Hematopoietic multipotent progenitor cell treated with erythropoietin and hydrocortisone succinate and interleukin-3 and kit ligand, for 4 days (in vitro differentiated cells): Measurements from ENCODE around the gene SCGB3A2.
A peak's percentile ranks its signal among the peaks of the same experiment; 100 is the strongest.

Source experiments
- DNase-seq: peaks from one replicate; pipeline ENCODE4 v3.0.0-alpha.2; 2015

SCGB3A2 gene, protein sequence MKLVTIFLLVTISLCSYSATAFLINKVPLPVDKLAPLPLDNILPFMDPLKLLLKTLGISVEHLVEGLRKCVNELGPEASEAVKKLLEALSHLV

DNA sequence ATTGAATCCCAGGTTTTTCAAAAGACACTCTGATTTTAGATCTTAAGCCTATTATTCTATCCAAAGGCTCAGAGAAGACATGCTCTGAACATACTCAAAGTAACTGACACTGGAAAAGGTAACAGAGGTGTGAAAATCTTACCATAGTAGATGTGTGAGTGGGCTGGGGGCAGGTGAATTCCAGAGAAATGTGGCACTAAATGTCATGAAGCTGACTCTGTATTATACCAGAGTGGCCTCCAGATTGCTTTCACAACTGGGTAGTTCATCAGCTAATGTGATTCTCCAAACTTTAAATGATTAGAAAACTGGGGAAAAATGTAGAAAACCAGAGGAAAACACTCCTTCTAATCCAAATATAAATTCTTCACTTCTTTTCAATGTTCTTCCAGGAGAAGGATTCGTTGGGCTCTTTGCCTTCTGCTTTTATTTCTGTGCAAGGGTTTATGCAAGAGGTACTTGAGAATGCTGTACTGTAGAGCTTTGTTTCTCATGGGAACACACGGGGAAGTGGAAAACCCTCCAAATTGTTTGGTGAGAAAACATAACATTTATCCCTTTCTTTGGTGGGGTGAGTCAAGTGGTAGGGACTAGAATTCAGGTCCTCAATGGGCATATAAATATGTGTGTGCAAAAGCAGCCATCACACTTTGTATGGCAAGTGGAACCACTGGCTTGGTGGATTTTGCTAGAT lies at the start of gene SCGB3A2:
SCGB3A2 (plus strand) TSS at position 646 of the 694 bp plus-strand sequence. CDS start 93 bp downstream, outside the sequence.
- no peak for DNase-seq

DNA sequence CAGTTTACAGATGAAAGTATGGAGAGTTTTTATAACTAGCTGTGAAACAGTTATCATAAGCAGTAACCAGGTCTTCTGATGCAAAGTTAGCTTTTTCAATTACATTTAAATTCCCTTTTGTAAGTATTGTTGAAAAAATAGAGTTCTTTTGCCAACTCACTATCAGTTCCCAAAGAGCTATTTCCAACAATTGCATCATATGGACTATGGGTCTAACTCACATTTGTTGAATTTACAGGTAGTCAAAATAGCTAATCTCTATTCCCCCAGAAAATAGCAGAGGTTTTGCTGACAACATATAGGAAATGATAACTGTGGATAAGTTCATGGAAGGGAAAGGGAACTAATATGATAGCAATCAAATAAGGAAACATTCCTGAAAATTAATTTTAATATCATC lies 48.5 kb upstream of the SCGB3A2 start:
- no peak for DNase-seq

DNA sequence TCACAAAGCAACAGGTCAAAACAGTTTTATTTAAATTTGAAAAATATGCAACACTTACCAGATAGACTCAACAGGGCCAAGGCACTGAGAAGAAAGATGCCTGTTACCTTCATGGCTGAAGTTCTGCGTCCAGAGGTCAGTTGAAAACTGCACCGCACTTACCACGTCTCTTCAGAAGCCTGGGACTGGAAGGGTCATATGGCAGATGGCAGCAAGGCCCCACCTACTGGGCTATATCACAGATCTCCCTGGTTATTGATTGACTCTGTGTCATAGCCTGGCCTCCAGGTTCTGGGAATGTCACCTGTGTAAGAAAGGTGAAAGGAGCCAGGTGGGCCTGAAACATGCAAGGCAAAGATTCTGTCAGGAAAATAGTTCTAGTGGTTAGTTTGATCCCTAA lies 47.0 kb upstream of the SCGB3A2 start, which contains the start of gene SPINK1:
SPINK1 (minus strand) TSS at position 207 of the 400 bp plus-strand sequence; CDS start at position 113, 94 bp downstream.
- no peak for DNase-seq

DNA sequence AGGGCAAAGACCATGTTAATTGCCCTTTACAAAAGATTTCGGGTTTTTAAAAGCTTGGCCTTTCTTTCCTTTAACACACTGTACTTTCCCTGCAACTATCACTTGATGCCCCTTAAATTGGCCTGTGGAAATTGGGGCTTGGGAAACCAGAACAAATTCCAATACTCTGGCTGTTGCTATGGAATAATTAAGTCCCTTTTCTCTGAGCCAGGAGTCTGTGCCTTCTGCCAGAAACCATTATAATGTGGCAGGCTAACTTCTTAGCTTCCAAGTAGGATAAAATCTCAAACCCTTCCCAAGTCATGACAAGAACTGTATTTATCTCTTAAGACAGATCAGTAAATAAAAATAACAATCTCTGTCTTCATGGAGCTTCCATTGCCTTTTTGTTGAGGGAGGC lies 46.0 kb upstream of the SCGB3A2 start:
- DNase-seq = no peak

DNA sequence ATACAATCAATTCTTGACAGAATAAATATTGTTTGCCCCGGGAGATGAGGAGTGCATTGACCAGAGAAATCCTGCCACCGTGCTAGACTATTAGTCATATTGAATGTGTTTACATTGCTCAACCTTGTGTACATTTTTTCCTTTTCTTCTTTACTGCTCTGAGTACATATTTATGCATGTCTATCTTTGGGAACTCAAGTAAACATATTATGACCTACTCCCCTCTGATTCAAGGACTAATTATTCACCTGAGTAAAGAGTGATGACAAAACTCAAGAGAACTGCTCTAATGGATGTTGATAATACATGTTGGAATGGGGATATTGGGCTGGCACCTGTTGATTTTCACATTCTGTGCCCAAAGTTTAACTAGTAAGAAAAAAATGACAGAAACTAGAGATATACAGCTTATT lies 43.1 kb upstream of the SCGB3A2 start:
- no peak for DNase-seq

DNA sequence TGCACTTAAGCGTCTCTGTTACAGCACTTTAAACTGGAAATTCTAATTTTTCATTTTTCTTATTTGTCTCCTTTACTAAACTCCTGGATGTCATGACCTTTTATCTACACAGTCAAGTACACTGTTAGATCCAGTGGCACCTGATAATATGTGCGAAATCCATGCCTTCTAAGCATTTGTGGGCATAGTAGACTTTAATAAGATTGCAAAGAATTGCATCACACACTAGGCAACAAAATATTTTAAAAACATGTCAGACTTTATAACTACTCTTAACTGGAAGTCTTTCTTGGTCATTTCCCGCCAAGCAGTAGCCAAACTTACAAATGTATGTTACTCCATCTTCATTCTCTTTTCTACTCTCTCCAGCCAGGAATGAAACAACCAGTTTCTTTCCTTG lies 42.1 kb upstream of the SCGB3A2 start:
- no peak for DNase-seq

DNA sequence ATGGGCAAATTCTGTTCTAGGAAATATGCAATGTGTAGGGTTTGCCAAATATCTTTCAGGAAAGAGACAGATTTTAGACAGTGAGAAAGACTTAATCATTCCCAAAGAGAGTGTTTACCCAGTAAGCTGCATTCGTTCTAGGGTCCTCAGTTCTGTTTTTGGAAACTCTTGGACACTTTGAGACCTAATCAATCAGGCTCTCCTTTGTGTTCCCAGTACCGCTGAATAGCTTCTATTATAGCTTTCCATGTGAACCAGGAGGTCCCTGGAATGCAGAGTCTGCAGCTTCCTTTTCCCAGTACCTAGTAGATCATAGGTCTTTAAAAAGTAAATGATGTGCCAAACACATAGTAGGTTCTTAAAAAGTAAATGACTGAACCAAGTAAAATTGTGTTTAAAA lies 35.6 kb upstream of the SCGB3A2 start:
- no peak for DNase-seq

DNA sequence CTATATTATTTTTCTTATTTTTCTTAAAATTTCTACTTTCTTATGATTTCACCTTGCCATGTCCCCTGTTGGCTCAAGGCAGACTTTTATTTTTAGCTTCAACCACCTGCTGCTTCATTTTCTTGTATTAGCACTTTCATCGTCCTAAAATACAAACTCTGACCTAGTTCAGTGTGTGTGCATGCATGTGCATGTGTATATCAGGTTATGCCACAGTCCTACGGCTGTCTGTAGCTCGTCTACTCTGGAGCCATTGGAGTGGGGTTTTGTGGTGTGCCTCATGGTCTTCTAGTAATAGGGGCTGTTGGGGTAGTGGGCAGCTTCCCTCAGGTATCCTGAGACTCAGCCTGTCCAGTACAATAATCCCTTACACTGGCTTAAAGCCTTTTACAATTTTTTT lies 33.7 kb upstream of the SCGB3A2 start:
- DNase-seq = no peak

DNA sequence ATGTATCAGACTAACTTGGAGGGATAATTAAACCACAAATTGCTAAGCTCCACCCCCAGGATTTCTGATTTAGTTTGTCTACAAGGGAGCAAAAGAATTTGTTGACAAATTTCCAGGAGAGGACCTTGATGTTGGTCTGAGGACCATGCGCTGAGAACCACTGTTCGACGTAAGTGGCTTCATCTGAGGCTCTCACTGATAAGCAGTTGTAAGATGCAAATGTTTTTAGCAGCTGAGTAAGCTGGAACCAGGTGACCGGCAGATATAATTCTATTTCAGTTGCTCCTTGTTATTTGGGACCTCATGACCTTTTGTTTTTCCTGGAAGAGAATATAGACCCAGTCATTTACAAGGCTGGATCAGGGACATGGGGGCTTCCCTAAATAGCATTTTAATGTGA lies 32.9 kb upstream of the SCGB3A2 start:
- no peak for DNase-seq

DNA sequence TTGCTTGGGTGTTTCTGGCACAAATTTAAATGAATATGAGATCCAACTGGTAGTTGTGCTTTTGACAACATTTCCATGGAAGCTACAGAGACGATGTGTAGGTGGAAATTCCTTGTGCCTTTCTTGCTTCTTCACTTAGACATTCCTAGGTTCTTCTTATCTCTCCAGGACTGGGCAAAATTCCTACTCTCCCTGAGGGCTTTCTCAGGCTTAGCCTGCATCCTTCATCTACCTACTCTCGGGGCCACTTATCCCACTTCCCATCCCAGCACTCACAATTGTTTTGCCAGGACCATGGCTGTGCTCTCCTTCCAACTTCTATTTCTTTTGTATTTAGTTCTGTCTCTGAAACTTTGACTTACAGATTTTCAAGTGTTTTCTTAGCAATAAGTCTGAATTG lies 29.3 kb upstream of the SCGB3A2 start:
- no peak for DNase-seq

DNA sequence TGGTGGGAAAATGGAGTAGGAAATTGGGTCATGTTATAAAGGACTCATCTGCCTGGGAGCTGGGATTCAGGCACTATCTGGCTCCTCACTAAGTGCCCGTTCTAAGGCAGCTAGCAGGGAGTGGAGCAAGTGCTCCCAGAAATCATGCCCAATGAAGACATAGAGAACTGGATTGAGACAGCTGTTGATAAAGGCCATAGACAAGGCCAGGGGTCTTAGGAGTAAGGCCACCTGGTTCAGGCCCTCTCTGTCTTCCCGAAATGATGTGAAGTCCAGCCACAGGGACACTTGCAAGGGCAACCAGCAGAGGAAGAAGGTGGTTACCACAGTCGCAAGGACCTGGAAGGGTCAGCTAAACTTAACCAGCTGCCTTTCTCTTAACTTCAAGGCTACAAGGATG lies 26.9 kb upstream of the SCGB3A2 start:
- DNase-seq = no peak

DNA sequence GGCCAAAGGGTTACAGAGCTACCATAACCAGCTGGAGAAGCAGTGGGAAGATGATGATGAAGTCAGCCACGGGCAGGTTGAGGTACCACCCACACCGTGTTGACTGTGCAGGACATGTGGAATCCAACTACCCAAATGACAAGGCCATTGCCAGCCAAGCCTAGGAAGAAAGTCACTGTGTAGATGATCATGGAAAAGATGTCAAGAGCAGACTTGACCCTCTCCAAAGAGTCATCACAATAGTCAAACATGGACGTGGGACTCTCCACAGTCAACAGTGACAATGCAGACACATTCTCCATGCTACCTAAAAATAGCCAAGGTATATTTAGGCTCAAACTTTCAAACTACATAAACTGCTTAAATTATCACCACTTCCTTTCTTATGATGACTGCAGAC lies 26.1 kb upstream of the SCGB3A2 start:
- DNase-seq = no peak

DNA sequence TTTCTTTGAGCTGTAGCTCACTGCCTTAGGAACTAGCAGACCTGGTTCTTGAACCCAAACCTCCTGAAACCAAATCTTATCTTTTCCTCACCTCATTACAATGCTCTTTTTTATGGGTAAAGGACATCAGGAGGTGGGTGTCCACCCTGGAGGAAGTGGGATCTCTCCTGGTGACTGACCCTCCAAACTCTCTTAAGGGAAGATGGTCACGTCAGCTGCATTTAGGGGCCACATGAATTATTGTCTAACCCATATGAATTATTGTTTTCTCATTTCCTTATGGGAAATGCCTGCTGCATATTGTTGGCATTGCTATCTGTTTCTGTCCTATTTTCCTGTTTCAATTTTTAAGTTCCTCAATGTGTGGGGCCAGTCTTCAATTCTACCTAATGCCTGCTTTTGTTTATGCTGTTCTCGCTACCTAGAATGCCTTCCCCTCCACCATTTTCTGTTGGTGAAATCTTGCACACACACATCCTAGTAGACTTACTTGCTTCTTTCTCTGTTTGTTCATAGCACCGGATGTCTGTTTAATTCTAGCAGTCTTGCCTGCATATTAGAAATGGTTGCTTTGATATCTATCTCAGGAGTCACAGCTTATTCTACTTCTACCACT lies 25.0 kb upstream of the SCGB3A2 start:
- DNase-seq = peak; percentile 4

DNA sequence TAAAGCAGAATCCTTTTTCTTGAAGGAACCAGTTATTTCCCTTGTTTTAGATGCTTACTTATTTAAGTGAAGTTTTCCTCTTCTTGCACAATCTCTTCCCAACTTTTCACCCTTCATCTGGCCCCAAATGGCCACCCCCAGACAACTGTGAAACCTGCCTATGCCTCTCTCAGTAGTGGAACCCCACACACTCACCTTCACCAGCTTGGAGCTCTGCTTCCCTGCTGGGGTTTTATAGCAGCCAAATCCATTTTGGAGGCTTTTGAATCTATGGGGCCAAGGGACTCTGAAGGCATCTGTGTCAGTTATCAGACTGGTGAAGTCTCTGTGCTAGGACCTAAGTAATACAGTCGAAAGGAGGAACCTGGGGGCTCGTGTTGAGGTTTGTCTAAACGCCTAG lies 24.2 kb upstream of the SCGB3A2 start:
- DNase-seq = no peak

DNA sequence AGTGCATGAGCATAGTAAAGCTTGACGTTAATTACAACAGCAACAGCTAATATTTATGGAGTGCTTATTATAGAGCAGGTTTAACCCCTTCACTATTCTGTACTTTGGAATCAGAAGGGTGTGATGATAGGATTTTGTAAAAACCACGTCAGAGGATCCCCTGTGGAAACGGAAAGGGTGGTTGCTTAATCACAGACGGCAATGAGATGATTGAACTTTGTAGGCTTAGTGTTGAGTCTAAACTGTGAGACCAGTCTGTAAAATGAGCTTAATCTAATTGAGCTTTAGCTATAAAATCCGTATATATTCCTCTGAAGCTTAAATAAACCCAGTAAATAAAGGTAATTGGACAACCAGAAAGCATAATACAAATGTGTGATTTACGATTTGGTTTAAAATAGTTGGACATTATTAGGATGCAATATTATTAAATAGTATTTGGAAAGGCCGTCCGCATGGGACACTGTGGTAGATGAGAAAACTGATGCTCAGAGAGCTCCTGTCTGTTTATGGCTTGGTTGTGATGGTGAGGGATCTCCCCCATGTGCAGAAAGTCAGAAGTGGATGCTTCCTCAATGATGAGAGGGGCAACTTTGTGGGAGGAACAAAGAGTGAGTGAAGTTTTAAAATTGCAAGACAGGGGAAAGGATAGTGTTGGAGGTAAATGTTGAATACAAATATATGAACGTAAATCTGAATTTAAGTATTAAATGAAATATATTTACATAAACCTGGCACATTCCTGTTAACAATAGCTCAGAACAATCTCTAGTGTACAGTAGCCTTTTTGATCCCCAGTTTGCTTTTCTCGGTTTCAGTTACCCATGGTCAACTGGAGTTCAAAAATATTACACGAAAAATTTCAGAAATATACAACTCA lies 23.4 kb upstream of the SCGB3A2 start:
- DNase-seq = no peak

DNA sequence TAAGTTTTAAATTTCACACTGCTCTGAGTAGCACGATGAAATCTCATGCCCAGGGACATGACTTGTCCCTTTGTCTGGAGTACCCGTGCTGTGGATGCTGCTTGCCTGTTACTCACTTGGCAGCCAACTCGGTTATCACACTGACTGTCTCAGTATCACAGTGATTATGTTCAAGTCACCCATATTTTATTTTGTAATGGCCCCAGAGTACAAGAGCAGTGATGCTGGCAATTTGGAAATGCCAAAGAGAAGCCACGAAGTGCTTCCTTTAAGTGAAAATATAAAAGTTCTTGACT lies 22.8 kb upstream of the SCGB3A2 start:
- DNase-seq = no peak

DNA sequence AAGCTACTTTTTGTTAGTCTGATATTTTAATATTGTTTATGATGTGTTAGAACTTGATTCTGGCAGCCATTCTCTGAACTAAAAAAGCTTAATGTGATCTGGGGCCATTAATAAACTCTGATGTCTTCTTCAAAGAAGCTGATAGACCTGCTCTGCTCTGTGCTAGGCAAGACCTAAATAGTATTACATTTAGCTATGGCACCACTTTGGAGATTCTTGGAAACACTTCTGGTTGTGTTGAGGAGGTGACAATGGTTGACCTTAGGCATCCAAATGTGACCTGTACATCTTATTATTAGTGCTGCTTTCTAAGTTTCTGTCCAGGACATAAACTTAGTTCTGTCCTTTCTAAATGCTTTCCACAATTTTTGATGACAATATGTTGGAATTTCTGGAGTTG lies 21.7 kb upstream of the SCGB3A2 start:
- no peak for DNase-seq

DNA sequence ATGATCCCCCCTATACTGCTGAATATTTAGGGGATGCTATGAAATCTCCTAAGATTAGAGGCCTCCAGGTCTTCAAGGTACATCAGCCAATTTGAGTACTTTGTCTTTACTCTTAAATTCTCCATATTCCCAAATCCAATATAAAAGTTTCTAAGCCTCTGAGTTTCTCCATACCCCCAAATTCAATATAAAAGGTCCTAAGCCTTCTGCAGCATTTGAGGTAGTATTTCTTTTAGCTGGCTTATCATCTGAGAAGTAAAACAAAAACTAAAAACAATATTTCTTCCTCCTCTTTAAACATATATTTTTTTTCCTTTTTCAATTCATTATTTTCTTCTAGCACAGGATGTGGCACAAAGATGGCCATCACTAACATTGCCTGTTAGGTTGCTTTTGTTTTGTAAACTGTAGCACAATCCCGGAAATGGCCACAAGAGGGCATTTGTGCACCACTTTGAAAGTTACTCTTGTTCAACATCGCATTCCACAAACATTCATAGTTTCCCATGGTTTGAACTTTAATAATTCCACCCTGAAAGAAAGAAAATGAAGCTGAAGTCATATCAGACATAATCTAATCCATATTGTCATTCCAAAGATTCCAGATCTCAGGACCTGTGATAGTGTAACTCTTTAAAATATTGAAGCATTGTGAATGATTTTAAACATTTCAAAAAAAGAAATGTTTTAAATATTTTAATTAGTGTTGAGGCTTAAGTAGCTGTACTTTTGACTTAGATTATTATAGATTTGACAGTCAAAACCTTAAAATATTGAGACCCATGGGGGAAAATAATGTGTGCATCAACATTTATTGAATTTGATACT lies 21.0 kb upstream of the SCGB3A2 start:
- peak; percentile 78 for DNase-seq

DNA sequence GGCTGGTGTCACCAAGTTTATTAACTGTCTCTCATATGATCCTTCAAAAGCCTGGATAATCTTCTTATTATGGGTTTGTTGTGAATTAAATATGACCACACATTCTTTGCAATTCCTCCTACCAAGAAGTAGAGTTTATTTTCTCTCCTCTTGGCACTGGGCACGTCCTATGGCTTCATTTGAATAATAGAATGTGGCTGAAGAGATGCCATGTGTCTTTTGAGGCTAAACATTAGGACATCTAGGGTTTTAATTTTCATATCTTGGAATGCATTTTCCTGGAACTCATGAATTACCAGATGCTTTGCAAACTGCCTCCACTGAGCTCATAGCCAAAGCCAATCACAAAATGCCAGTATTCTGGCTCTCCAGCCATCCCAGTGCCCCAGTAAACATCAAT lies 19.9 kb upstream of the SCGB3A2 start:
- no peak for DNase-seq

DNA sequence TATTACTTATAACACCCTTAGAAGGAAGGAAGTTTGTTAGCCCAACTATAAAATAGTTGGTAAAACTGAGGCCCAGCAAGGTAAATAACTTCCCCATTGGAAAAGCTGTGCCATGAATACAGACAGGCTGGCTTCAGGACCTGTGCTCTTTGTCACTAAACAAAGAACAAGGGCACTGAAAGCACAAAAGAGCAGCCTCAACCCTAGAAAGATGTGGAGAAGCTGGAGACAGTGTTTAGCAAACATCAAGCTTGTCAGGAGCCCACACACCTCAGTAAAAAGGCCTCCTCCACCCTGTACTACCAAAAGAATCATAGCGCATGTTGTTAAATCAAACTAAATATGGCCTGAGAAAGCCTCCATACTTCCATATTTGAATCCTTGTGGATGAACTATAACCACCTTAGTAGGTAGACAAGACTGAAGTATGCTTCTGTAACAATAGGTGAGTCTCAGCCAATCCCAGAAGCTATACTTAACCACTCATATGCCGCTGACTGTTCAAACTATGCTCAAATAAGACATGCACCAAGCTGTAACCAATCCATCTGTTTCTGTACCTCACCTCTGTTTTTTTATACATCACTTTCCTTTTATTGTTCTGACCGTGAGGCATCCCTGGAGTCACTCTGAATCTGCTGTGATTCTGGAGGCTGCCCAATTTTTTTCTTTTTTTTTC lies 18.4 kb upstream of the SCGB3A2 start:
- no peak for DNase-seq

DNA sequence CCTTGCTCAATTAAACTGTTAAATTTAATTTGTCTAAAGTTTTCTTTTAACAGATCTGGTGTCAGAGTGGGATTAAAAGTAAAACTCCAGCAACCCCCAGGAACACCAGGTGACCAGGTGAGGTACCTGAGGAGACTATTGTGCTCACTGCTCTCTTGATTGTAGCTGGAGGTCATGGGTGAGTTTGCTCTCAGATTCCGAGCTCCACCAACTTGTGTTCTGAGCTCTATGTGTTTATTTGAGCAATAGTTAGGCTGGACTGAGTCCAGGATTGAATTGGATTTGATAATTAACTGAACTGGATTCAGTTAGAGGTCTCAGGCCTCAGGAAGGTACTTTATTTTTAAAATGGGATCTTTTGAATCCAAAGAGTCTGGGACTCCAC lies 17.9 kb upstream of the SCGB3A2 start:
- no peak for DNase-seq

DNA sequence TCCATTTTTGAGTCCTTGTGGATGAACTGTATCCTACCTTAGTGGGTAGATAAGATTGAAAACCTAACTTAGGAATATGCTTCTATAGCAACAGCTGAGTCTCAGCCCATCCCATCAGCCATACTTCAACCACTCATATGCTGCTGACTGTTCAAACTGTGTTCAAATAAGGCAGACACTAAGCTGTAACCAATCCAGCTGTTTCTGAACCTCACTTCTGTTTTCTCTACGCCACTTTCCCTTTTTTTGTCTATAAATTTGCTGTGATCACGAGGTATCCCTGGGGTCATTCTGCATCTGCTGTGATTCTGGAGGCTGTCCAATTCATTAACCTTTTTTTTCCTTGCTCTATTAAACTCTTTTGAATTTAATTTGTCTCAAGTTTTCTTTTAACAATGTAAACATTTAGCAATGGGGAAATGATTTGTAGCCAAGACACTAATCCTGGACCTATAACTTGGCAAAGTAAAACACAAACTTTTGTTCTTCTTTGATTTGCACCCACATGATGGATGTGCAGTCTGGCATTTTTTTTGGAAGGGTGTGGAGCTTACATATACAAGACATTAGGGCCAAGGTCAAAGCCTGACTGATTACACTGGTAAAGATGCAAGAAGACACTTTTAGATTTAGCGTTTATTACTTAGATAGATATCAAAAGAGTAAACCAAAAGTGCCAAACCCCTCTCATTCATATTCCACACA lies 14.9 kb upstream of the SCGB3A2 start:
- no peak for DNase-seq
